HepG2 (cell line): ENCODE measurements around the gene NSUN6.

Experiments
- KAT2B ChIP-seq: fragments of 150-350 bp; IDR thresholded peaks from 2 replicates; pipeline ENCODE4 v1.6.1; 2014; ENCODE audit warnings: low read depth, low read length, borderline replicate concordance
- MED13 ChIP-seq: sonication (generic); formaldehyde crosslinking; IDR thresholded peaks from 2 replicates; pipeline ENCODE4 v1.5.0; 2020; ENCODE audit warnings: missing genetic modification reagents
- RBFOX2 ChIP-seq: fragments of 200-400 bp; formaldehyde crosslinking; IDR thresholded peaks from 2 replicates; pipeline ENCODE4 v1.6.1; 2017; ENCODE audit warnings: low read depth, mild to moderate bottlenecking, low read length

DNA sequence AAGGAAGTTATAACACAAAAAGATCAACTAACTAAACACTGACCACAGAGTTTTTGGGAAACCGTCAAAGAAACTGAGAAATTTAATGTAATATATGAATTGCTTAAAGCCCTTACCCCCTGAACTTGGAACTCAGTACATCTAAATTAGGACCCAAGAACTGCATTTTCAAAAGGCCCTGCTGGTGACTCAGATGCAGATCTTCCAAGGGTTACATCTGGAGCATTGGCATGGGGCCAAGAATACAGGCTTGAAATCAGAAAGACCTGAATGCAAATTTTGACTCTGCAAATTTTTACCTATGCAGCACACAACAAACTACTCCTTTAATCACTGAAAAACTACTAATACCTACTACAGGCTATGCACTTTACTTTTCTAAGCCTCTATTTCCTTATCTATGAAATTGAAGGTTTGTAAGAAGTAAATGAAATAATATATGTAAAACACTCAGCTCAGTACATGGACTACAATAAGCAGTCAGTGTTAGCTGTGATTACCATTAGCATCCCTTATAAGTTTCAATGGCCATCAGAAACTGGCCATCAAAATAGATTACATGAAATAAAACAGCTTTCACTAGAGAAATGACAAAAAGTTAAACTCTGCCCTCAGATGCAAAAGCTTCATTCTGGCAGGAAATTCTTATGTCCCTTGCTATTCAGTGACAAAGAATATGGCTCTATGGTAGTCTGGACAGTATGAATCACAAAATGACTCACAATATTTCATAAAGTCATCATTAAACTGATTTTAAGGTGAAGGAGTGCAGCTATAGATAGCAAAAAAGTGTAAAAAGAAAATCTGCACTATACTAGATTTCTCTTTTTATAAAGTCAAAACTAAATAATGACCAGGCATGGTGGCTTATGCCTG, 43.6 kb downstream of the NSUN6 start:
- TF ChIP-seq MED13 (CRISPR knock-in tag) (no peak), RBFOX2 (no peak), KAT2B (no peak)
